Gastrocnemius medialis (tissue), 4 donors: ENCODE measurements around the gene PPP2R2C. TPM values are rescaled to one million over a fixed set of nuclear protein-coding genes. Genes with fewer than 3 reads are reported as not detected.
A peak's percentile ranks its signal among the peaks of the same experiment; 100 is the strongest.

Experiments used
- ATAC-seq, 2 donors: fragments of 150-250 bp; one replicate each; pipeline ENCODE4 v1.9.1; 2016
- DNase-seq, 2 donors: peaks; one replicate each; pipeline ENCODE4 v3.0.0-alpha.2; 2019
- H3K27ac ChIP-seq, 4 donors: fragments of 200-600 bp; sonication (generic); 1 replicate in 1 of 4; 2 replicates in 3 of 4; pipeline ENCODE4 v1.5.1; 2016 to 2018; ENCODE audit warnings: mild to moderate bottlenecking in 2 of 4, moderate library complexity in 1 of 4
- H3K27me3 ChIP-seq, 3 donors: fragments of 200-600 bp; sonication (generic) in 2 of 3; 1 replicate in 1 of 3; 2 replicates in 2 of 3; pipeline versions ENCODE4 v1.5.1 to v1.6.0; 2016 to 2019; ENCODE audit warnings: mild to moderate bottlenecking in 1 of 3, moderate library complexity in 1 of 3
- H3K36me3 ChIP-seq, 2 donors: fragments of 200-600 bp; sonication (generic) in 1 of 2; one replicate each; pipeline ENCODE4 v1.5.1; 2017 to 2018
- H3K4me1 ChIP-seq, 2 donors: fragments of 200-600 bp; sonication (generic) in 1 of 2; one replicate each; pipeline ENCODE4 v1.5.1; 2016 to 2017; ENCODE audit warnings: mild to moderate bottlenecking in 2 of 2
- H3K4me3 ChIP-seq, 4 donors: fragments of 200-600 bp; sonication (generic) in 3 of 4; 1 replicate in 1 of 4; 2 replicates in 3 of 4; pipeline ENCODE4 v1.5.1; 2016 to 2019; ENCODE audit warnings: mild to moderate bottlenecking in 2 of 4
- H3K9me3 ChIP-seq, 3 donors: fragments of 200-600 bp; sonication (generic) in 2 of 3; 1 replicate in 1 of 3; 2 replicates in 2 of 3; pipeline ENCODE4 v1.5.1; 2016 to 2019
- POLR2A ChIP-seq, 2 donors: fragments of 450-650 bp; IDR thresholded peaks; one replicate each; pipeline ENCODE4 v1.6.1; 2017; ENCODE audit warnings: antibody characterized with exemption in 2 of 2, mild to moderate bottlenecking in 2 of 2, moderate library complexity in 2 of 2
- in situ Hi-C, 4 donors: fragments of 200-750 bp; cut with MboI; loops; one replicate each; pipeline versions ENCODE4 v1.15.0 to v1.8.0; 2017; ENCODE audit warnings: low sequenced_read_pairs in 4 of 4
- intact Hi-C: fragments of 100-400 bp; cut with DNase I; formaldehyde crosslinking; loops from one replicate; pipeline ENCODE4 v1.15.1; 2023; ENCODE audit warnings: low total_unique reads
- total RNA-seq, 4 donors: library from RNA; depleted of rRNA; stranded (reverse); fragments of >200 nt; gene quantifications; one replicate each; pipeline versions ENCODE4 v1.1.0 to v1.2.3, GENCODE V29; 2016
- TF ChIP-seq, protein P1 (sequence below), 5 experiments: fragments of 450-650 bp in 3 of 5; fragments of 200-600 bp in 2 of 5; sonication (generic) in 2 of 5; IDR thresholded peaks in 4 of 5; conservative IDR thresholded peaks in 1 of 5; 1 replicate in 4 of 5; 2 replicates in 1 of 5; pipeline ENCODE4 v1.5.1; 2016 to 2019; ENCODE audit warnings: antibody characterized with exemption in 5 of 5, mild to moderate bottlenecking in 3 of 5, moderate library complexity in 3 of 5

The PPP2R2C gene
- total RNA-seq, 4 donors from 2014 or later: 0.44 to 2.7 (median 0.62) TPM

DNA sequence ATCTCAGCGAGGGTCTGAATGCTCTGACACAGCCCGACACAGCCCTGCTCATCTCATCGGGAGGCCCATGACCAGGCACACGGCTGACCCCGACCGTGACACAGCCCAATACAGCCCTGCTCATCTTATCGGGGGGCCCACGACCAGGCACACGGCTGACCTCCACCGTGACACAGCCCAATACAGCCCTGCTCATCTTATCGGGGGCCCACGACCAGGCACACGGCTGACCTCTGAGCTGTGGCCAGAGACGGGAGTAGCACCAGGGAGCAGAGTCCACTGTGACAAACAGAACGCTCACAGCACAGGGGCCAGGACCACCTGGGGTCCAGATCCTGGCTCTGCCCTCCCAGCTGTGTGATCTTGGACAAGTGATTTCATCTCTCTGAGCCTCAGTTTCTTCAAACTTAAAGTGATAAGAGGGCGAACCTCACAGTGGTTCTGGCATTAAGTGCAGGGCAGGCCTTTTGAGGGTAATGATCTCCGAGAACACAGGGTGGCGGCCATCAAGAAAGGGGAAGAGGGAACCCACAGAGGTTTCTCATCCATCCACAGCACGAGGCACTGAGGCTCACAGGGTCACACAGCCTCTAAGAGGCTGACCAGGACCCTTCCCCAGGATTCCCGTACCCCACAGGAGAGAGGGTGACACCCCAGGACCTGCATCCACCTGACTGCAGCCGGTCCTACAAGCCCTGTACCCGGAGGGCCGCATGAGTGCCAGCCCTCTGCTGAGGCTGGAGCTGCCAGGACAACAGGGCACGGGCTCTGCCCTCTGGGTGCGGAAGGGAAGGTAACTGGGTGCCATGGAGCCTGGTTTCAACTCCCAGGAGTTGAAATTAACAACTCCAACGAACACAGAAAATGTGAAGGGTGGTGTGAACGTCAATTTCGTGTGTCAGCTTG lies 142.7 kb downstream of the PPP2R2C start:
- no peaks in the 10 kb centered on the region for H3K9me3 ChIP-seq
- intact Hi-C loops (loop anchor here (10.0 kb wide), 1 partner anchor 335 kb away; no protein-coding TSS in a partner anchor), in situ Hi-C loops (loop anchor here (5.0 kb wide), 1 partner anchor 77 kb away; no protein-coding TSS in a partner anchor)
- H3K4me1 ChIP-seq: no peaks in the 10 kb centered on the region
- H3K4me3 ChIP-seq: no peak overlapping the region
- H3K27me3 ChIP-seq: peaks cover 6 to 11% (median 6%) of the 10 kb centered on the region in 3 donors
- DNase-seq (no peak), ATAC-seq (no peak)
- no peaks in the 10 kb centered on the region for H3K36me3 ChIP-seq
- no peak for TF ChIP-seq POLR2A (IDR thresholded peaks at IDR 0.05)
- TF ChIP-seq, protein P1, sequence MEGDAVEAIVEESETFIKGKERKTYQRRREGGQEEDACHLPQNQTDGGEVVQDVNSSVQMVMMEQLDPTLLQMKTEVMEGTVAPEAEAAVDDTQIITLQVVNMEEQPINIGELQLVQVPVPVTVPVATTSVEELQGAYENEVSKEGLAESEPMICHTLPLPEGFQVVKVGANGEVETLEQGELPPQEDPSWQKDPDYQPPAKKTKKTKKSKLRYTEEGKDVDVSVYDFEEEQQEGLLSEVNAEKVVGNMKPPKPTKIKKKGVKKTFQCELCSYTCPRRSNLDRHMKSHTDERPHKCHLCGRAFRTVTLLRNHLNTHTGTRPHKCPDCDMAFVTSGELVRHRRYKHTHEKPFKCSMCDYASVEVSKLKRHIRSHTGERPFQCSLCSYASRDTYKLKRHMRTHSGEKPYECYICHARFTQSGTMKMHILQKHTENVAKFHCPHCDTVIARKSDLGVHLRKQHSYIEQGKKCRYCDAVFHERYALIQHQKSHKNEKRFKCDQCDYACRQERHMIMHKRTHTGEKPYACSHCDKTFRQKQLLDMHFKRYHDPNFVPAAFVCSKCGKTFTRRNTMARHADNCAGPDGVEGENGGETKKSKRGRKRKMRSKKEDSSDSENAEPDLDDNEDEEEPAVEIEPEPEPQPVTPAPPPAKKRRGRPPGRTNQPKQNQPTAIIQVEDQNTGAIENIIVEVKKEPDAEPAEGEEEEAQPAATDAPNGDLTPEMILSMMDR (IDR thresholded peaks at IDR 0.05 in 4 of 5, conservative IDR thresholded peaks at IDR 0.05 in 1 of 5): no peak
- H3K27ac ChIP-seq: no peak overlapping the region

DNA sequence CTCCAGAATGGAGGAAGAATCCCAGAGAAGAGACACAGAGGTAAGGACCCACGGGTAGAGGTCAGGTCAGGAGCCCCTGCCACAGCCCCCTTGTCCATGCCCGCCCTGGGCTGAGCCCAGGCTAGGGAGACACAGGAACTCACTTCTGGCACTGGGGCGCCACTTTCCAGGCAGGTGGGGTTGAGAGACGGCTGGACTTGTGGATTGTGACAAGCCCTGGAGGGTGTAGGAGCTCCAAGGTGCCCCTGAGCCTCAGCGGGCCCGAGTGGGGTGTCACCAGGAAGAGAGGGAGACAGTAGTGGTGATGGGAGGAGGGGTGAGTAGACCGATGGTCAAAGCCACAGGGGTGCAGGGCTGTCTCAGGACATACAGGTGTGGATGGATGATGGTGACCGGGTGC lies 143.9 kb downstream of the PPP2R2C start:
- Histone ChIP-seq H3K4me1 (no peaks in the 10 kb centered on the region), H3K36me3 (no peaks in the 10 kb centered on the region), H3K9me3 (no peaks in the 10 kb centered on the region), H3K27me3 (peaks cover 0 to 6% (median 3%) of the 10 kb centered on the region in 3 donors), H3K27ac (no peak overlapping the region), H3K4me3 (no peak overlapping the region)
- intact Hi-C loops: loop anchor here (10.0 kb wide), 1 partner anchor 334 kb away; no protein-coding TSS in a partner anchor
- ATAC-seq (no peak), DNase-seq (no peak)
- in situ Hi-C loops: loop anchor here (5.0 kb wide), 1 partner anchor 76 kb away; no protein-coding TSS in a partner anchor
- no peak for TF ChIP-seq POLR2A (IDR thresholded peaks at IDR 0.05)
- TF ChIP-seq, protein P1 (IDR thresholded peaks at IDR 0.05 in 4 of 5, conservative IDR thresholded peaks at IDR 0.05 in 1 of 5): no peak

DNA sequence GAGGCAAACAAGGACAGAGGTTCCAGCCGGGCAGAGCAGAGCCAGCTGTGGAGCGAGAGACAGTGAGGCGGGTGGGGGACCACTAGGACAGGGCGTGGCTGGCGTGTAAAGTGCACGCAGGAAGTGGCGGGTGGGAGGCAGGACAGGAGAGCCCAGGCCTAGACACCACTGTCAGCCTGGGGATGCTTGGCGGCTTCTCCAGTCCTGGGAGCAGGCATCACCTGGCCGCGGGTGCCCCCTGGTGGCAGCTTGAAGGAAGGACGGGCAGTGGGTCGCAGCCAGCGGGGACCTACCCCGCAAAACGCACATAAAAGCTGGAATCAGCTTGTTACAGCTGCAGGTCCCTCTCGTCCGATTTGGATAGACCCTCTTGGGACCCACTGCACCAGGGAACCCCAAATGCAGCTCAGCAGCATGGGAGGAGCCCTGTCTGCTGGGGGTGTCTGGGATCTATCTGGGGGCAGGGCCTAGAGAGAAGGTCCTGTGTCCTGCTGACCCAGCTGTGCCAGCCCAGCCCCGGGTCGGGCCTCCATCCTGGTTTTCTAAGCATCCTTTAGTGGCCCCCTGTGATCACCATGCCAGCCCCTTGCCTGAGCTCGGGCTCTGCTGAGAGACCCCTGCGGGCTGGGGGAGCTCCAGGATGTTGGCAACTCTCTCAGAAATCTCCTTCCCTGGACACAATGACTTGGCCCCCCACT lies 145.0 kb downstream of the PPP2R2C start:
- Histone ChIP-seq H3K27ac (no peak overlapping the region), H3K4me3 (no peak overlapping the region), H3K9me3 (no peaks in the 10 kb centered on the region), H3K27me3 (peaks cover 0 to 6% (median 3%) of the 10 kb centered on the region in 3 donors), H3K4me1 (no peaks in the 10 kb centered on the region), H3K36me3 (no peaks in the 10 kb centered on the region)
- peak; percentile 72 to 84 for ATAC-seq
- DNase-seq: peak; percentile 50 to 55
- intact Hi-C loops: loop anchor here (1.0 to 10.0 kb wide), 2 partner anchors 77 to 333 kb away; no protein-coding TSS in a partner anchor
- in situ Hi-C loops: loop anchor here (5.0 kb wide), 1 partner anchor 75 kb away; no protein-coding TSS in a partner anchor
- TF ChIP-seq, protein P1 (IDR thresholded peaks at IDR 0.05 in 4 of 5, conservative IDR thresholded peaks at IDR 0.05 in 1 of 5): peak; percentile 70 to 95 (median 92)
- no peak for TF ChIP-seq POLR2A (IDR thresholded peaks at IDR 0.05)

DNA sequence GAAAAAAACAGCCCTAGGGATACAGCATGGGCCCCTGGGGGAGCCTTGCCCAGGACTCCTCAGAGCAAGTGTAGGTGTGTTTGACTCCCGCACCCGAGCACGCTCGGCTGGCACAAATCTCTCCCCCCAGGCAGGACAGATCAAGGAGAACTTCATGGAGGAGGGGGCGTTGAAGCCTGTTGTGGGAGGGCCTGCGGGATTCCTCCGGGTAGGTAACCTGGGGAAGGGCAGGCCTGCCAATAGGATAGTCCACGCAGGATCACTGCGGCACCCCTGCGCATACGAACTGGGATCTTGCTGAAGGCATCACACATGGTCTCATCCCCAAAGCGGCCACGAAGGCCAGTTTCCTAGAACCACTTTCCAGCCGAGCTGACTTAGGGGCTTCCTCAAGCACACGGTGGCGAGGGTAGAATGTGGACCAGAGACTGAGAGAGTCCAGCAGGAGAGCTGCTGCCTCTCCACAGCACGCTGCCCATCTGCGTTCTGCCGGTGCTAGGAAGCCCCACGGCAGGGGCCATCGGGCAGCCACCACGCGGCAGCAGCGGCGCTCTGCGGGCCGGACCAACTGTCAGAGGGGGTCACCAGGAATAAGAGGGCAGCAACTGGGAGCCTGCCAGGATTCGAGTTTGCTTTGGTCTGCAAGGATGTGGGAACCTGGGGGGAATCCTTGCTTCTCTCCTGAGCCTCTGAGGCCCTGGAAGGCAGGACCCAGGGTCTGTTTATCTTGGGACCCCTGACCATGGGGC lies 145.9 kb downstream of the PPP2R2C start:
- in situ Hi-C loops: loop anchor here (5.0 kb wide), 1 partner anchor 74 kb away; no protein-coding TSS in a partner anchor
- TF ChIP-seq, protein P1 (IDR thresholded peaks at IDR 0.05 in 4 of 5, conservative IDR thresholded peaks at IDR 0.05 in 1 of 5): no peak
- TF ChIP-seq POLR2A (IDR thresholded peaks at IDR 0.05): no peak
- H3K27me3 ChIP-seq: peaks cover under 1 to 6% (median 1%) of the 10 kb centered on the region in 3 donors
- intact Hi-C loops: loop anchor here (1.0 to 10.0 kb wide), 2 partner anchors 76 to 332 kb away; no protein-coding TSS in a partner anchor
- ATAC-seq (no peak), DNase-seq (no peak)
- no peaks in the 10 kb centered on the region for H3K4me1 ChIP-seq
- H3K36me3 ChIP-seq: no peaks in the 10 kb centered on the region
- no peak overlapping the region for H3K27ac ChIP-seq
- H3K9me3 ChIP-seq: no peaks in the 10 kb centered on the region
- no peak overlapping the region for H3K4me3 ChIP-seq
